ENCODE results near the gene OR1D5.

DNA sequence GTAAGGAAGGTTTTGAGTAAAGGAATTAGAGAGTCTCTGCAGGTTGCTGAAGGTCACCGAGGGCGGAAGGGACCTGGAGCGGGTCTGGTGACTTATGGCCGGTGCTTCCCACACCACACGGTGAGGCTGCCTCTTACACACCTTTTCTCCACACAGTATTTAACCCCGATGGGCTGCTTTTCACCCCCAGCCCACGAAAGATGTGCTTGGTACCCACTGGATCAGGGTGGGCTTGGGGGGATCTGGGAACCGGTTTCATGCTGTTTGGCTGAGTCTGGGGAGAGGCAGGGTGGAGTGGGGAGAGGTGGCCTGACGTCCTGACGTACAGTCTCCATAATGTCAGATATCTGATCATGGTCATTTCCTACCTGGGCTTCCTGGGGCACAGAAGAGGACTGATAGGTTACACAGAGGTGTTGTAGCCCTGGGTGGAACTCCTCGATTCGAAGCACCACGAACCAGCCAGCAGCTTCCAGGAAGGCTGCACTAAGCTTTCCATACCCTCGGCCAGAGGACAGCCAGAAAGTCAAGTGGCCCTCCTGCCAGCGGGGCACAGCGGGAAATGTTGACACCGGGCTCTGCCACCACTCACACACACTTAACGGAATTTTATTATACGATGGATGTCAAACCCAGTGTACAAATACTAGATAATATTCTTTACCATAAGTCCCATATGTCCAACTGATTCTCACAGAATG lies 34.0 kb downstream of the OR1D5 start:
- no peak for TF ChIP-seq CTCF (IDR thresholded peaks at IDR 0.05; ENCODE audit: poor library complexity)
- TF ChIP-seq EZH2phosphoT487 (IDR thresholded peaks at IDR 0.05; ENCODE audit: low read depth, severe bottlenecking, unreplicated experiment), result no peak
- TF ChIP-seq EZH2 (IDR thresholded peaks at IDR 0.05; ENCODE audit: borderline replicate concordance), result no peak
